ENCODE results near the gene RFESD.

The RFESD gene

GRCh38 chr5:95646569-95647431 is at the start of gene RFESD:
RFESD (plus strand) TSS chr5:95646777; CDS start chr5:95652272, 5,495 bp downstream.
- peak; percentile 99 for DNase-seq (ENCODE audit: low spot score)
- no peak for TF ChIP-seq CTCF (IDR thresholded peaks at IDR 0.05)
- peak within 1 kb of the TSS; percentile 86 to 90 for H3K27ac ChIP-seq
- peak within 1 kb of the TSS; percentile 65 for H3K4me3 ChIP-seq

- H3K4me3 ChIP-seq: no peak overlapping the region
- TF ChIP-seq CTCF (IDR thresholded peaks at IDR 0.05): no peak
- no peak for DNase-seq (ENCODE audit: low spot score)
- no peak overlapping the region for H3K27ac ChIP-seq
Measured at GRCh38 chr5:95599252-95599651, 47.3 kb upstream of the RFESD start.

- H3K27ac ChIP-seq: no peak overlapping the region
- no peak overlapping the region for H3K4me3 ChIP-seq
- DNase-seq (ENCODE audit: low spot score): no peak
- no peak for TF ChIP-seq CTCF (IDR thresholded peaks at IDR 0.05)
Measured at GRCh38 chr5:95600557-95600956, 46.0 kb upstream of the RFESD start.

- Histone ChIP-seq H3K4me3 (no peak overlapping the region), H3K27ac (no peak overlapping the region)
- TF ChIP-seq CTCF (IDR thresholded peaks at IDR 0.05): no peak
- DNase-seq (ENCODE audit: low spot score): no peak
Measured at GRCh38 chr5:95605786-95606185, 40.8 kb upstream of the RFESD start.

- DNase-seq (ENCODE audit: low spot score): no peak
- no peak for TF ChIP-seq CTCF (IDR thresholded peaks at IDR 0.05)
- no peak overlapping the region for H3K4me3 ChIP-seq
- H3K27ac ChIP-seq: no peak overlapping the region
Measured at GRCh38 chr5:95606419-95606818, 40.2 kb upstream of the RFESD start.

GRCh38 chr5:95609711-95610110 is 36.9 kb upstream of the RFESD start:
- TF ChIP-seq CTCF (IDR thresholded peaks at IDR 0.05): no peak
- no peak for DNase-seq (ENCODE audit: low spot score)
- Histone ChIP-seq H3K4me3 (no peak overlapping the region), H3K27ac (no peak overlapping the region)

- DNase-seq (ENCODE audit: low spot score): no peak
- H3K27ac ChIP-seq: no peak overlapping the region
- no peak overlapping the region for H3K4me3 ChIP-seq
- no peak for TF ChIP-seq CTCF (IDR thresholded peaks at IDR 0.05)
Measured at GRCh38 chr5:95610546-95610945, 36.0 kb upstream of the RFESD start.

Measured in coronary artery (tissue), 2 donors.